ENCODE measurements around the gene CHCHD3. TPM values are rescaled to one million over a fixed set of nuclear protein-coding genes. Genes with fewer than 3 reads are reported as not detected.

Gene CHCHD3
- total RNA-seq, 1 donor from 2014 or later = 209 TPM

DNA sequence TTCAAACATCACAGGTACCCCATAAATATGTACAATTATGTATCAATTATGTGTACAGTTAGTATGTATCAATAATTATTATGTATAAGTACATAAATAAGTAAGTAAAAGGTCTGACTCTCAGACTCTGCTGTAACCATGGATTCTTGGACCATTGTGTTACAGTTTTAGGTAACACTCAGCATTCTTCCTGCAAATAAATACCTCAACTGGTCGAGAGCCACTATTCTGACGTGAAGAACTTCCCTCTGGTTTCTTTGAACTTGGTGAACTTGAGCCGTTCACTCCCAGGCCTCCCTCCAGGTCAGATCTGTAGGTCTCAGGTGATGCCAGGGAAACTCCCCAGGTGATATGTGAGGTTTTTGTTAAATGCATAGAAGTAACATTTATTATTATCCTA, 313.8 kb downstream of the CHCHD3 start:
- TF ChIP-seq, protein P1, sequence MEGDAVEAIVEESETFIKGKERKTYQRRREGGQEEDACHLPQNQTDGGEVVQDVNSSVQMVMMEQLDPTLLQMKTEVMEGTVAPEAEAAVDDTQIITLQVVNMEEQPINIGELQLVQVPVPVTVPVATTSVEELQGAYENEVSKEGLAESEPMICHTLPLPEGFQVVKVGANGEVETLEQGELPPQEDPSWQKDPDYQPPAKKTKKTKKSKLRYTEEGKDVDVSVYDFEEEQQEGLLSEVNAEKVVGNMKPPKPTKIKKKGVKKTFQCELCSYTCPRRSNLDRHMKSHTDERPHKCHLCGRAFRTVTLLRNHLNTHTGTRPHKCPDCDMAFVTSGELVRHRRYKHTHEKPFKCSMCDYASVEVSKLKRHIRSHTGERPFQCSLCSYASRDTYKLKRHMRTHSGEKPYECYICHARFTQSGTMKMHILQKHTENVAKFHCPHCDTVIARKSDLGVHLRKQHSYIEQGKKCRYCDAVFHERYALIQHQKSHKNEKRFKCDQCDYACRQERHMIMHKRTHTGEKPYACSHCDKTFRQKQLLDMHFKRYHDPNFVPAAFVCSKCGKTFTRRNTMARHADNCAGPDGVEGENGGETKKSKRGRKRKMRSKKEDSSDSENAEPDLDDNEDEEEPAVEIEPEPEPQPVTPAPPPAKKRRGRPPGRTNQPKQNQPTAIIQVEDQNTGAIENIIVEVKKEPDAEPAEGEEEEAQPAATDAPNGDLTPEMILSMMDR (IDR thresholded peaks at IDR 0.05; ENCODE audit: borderline replicate concordance) = no peak
- Histone ChIP-seq H3K36me3 (no peaks in the 10 kb centered on the region), H3K4me3 (no peak overlapping the region), H3K27me3 (ENCODE audit: low read depth) (no peaks in the 10 kb centered on the region), H3K4me1 (no peaks in the 10 kb centered on the region), H3K27ac (replicated peaks) (no peak overlapping the region), H3K9me3 (replicated peaks) (peaks cover 20% of the 10 kb centered on the region)
- DNase-seq = no peak
- intact Hi-C loops (cut with micrococcal nuclease) = no loop called here

DNA sequence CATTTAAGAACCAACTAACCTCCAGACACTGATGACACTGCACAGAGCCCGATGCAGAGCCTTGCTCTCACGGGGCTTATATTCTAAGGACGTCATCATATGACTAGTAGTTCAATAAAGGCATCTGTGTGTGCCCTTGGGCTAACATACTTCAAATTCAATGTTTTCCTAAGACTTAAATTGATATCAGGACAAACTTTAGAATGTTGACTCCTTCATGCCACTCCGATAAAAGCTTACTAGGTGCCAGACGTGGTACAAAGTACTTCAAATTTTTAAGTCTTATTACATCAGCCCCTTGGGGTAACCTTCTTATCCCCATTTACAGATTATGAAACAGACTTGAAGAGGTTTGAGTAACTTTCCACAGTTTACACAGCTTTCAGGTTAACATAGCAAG, 314.5 kb downstream of the CHCHD3 start:
- H3K4me1 ChIP-seq = no peaks in the 10 kb centered on the region
- no peak overlapping the region for H3K27ac ChIP-seq (replicated peaks)
- peaks cover 20% of the 10 kb centered on the region for H3K9me3 ChIP-seq (replicated peaks)
- no peak for DNase-seq
- TF ChIP-seq, protein P1 (IDR thresholded peaks at IDR 0.05; ENCODE audit: borderline replicate concordance) = no peak
- intact Hi-C loops (cut with micrococcal nuclease) = no loop called here
- no peaks in the 10 kb centered on the region for H3K36me3 ChIP-seq
- no peaks in the 10 kb centered on the region for H3K27me3 ChIP-seq (ENCODE audit: low read depth)
- no peak overlapping the region for H3K4me3 ChIP-seq

DNA sequence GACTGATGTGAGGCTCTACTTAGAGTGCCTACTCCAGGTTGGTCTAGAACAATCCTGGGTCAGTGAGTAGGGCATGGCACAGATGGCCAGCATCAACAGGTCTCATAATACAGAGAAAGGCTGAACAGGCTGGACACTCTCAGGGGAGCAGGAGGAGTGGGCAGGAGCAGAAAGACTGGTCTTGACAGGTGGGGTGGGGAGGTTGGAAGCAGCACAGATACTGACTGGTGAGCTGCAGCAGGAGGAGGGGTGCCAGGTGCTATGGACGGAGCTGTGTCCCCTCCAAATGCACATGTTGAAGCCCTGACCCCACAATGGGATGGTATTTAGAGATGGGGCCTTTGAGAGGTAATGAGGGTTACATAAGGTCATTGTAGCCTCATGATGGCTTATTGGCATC, 315.2 kb downstream of the CHCHD3 start:
- peaks cover 20% of the 10 kb centered on the region for H3K9me3 ChIP-seq (replicated peaks)
- H3K4me3 ChIP-seq = no peak overlapping the region
- no peak overlapping the region for H3K27ac ChIP-seq (replicated peaks)
- intact Hi-C loops (cut with micrococcal nuclease) = no loop called here
- TF ChIP-seq, protein P1 (IDR thresholded peaks at IDR 0.05; ENCODE audit: borderline replicate concordance) = no peak
- no peaks in the 10 kb centered on the region for H3K27me3 ChIP-seq (ENCODE audit: low read depth)
- no peaks in the 10 kb centered on the region for H3K4me1 ChIP-seq
- H3K36me3 ChIP-seq = no peaks in the 10 kb centered on the region
- DNase-seq = no peak

GRCh38 chr7:132765861-132766260, 316.0 kb downstream of the CHCHD3 start:
- H3K27ac ChIP-seq (replicated peaks) = no peak overlapping the region
- H3K27me3 ChIP-seq (ENCODE audit: low read depth) = no peaks in the 10 kb centered on the region
- TF ChIP-seq, protein P1 (IDR thresholded peaks at IDR 0.05; ENCODE audit: borderline replicate concordance) = no peak
- peaks cover 20% of the 10 kb centered on the region for H3K9me3 ChIP-seq (replicated peaks)
- no peak overlapping the region for H3K4me3 ChIP-seq
- DNase-seq = no peak
- intact Hi-C loops (cut with micrococcal nuclease) = no loop called here
- H3K4me1 ChIP-seq = no peaks in the 10 kb centered on the region
- H3K36me3 ChIP-seq = no peaks in the 10 kb centered on the region

GRCh38 chr7:132764762-132765161, 317.1 kb downstream of the CHCHD3 start:
- TF ChIP-seq, protein P1 (IDR thresholded peaks at IDR 0.05; ENCODE audit: borderline replicate concordance) = no peak
- intact Hi-C loops (cut with micrococcal nuclease) = no loop called here
- DNase-seq = no peak

DNA sequence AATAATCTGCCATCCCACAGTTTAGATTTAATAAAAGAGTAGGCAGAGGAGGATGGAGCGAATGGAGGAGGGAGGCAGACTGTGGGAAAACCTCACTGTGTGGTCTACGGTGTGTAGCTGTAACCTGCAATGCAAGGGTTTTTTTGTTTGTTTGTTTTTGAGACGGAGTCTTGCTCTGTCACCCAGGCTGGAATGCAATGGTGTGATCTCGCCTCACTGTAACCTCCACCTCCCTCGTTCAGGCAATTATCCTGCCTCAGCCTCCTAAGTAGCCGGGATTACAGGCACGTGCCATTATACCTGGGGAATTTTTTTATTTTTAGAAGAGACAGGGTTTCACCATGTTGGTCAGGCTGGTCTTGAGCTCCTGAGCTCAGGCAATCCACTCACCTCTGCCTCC, 321.0 kb downstream of the CHCHD3 start:
- no peak for DNase-seq
- intact Hi-C loops (cut with micrococcal nuclease) = no loop called here
- H3K4me1 ChIP-seq = no peaks in the 10 kb centered on the region
- peaks cover 5% of the 10 kb centered on the region for H3K9me3 ChIP-seq (replicated peaks)
- no peak overlapping the region for H3K4me3 ChIP-seq
- H3K27me3 ChIP-seq (ENCODE audit: low read depth) = no peaks in the 10 kb centered on the region
- H3K27ac ChIP-seq (replicated peaks) = no peak overlapping the region
- no peaks in the 10 kb centered on the region for H3K36me3 ChIP-seq
- TF ChIP-seq, protein P1 (IDR thresholded peaks at IDR 0.05; ENCODE audit: borderline replicate concordance) = no peak

More at GRCh38 chr7:132764762-132765161, 317.1 kb downstream of the CHCHD3 start:
- Histone ChIP-seq H3K27ac (replicated peaks) (no peak overlapping the region), H3K27me3 (ENCODE audit: low read depth) (no peaks in the 10 kb centered on the region), H3K4me3 (no peak overlapping the region), H3K36me3 (no peaks in the 10 kb centered on the region), H3K9me3 (replicated peaks) (peaks cover 13% of the 10 kb centered on the region), H3K4me1 (no peaks in the 10 kb centered on the region)
